Lower lobe of right lung (tissue), 2 donors: Measurements from ENCODE around the gene PLXNA2. TPM values are rescaled to one million over a fixed set of nuclear protein-coding genes. Genes with fewer than 3 reads are reported as not detected.

Experiments
- ATAC-seq, 2 donors: fragments of 200-7000 bp; cut with Tn5 transposase; one replicate each; pipeline ENCODE4 v1.9.1; 2020 to 2022; ENCODE audit warnings: mild to moderate bottlenecking in 2 of 2, moderate library complexity in 2 of 2
- DNase-seq: peaks from one replicate; pipeline ENCODE4 v3.0.0-alpha.2; 2020
- H3K27ac ChIP-seq: fragments of 200-600 bp; one replicate; pipeline ENCODE4 v1.8.0; 2022
- H3K27me3 ChIP-seq: fragments of 200-600 bp; one replicate; pipeline ENCODE4 v1.8.0; 2022; ENCODE audit warnings: low read depth
- H3K36me3 ChIP-seq: fragments of 200-600 bp; one replicate; pipeline ENCODE4 v1.8.0; 2022; ENCODE audit warnings: mild to moderate bottlenecking
- H3K4me1 ChIP-seq: fragments of 200-600 bp; one replicate; pipeline ENCODE4 v1.8.0; 2022
- H3K4me3 ChIP-seq: fragments of 200-600 bp; one replicate; pipeline ENCODE4 v1.8.0; 2022; ENCODE audit warnings: mild to moderate bottlenecking
- H3K9me3 ChIP-seq: fragments of 200-600 bp; one replicate; pipeline ENCODE4 v1.8.0; 2022
- CTCF ChIP-seq: fragments of 200-600 bp; IDR thresholded peaks from one replicate; pipeline ENCODE4 v1.8.0; 2022; ENCODE audit warnings: antibody characterized with exemption, mild to moderate bottlenecking
- intact Hi-C: fragments of 100-400 bp; cut with DNase I; formaldehyde crosslinking; loops from one replicate; pipeline ENCODE4 v1.11.0; 2022
- total RNA-seq: library from RNA; stranded (reverse); fragmentation: NEBNext Ultra II Directional; extraction: Animal tissue kit (Norgen Biotek cat#: 25700); gene quantifications from one replicate; pipeline ENCODE4 v1.2.1, GENCODE V29; 2021
- donor health status: DM: no; HTN: yes; CAD: no; lungs with severe emphysema.

The PLXNA2 gene
- total RNA-seq, 1 donor from 2014 or later = 83.9 TPM

GRCh38 chr1:207984831-207985572 is 259.2 kb downstream of the PLXNA2 start:
- no peak overlapping the region for H3K4me3 ChIP-seq
- intact Hi-C loops = no loop called here
- H3K9me3 ChIP-seq = no peaks in the 10 kb centered on the region
- H3K27me3 ChIP-seq = no peaks in the 10 kb centered on the region
- no peak overlapping the region for H3K27ac ChIP-seq
- H3K4me1 ChIP-seq = no peaks in the 10 kb centered on the region
- ATAC-seq (no peak), DNase-seq (no peak)
- TF ChIP-seq CTCF = no peak
- no peaks in the 10 kb centered on the region for H3K36me3 ChIP-seq

- ATAC-seq = no peak
- no peaks in the 10 kb centered on the region for H3K9me3 ChIP-seq
Measured at GRCh38 chr1:207983044-207983635, 261.0 kb downstream of the PLXNA2 start.

GRCh38 chr1:207981976-207982375 is 262.2 kb downstream of the PLXNA2 start:
- no peak overlapping the region for H3K27ac ChIP-seq
- peak in 1 of 2 donors; percentile 50 for ATAC-seq
- no peaks in the 10 kb centered on the region for H3K9me3 ChIP-seq
- no peak for DNase-seq
- no peak for TF ChIP-seq CTCF
- H3K4me3 ChIP-seq = no peak overlapping the region
- peaks cover 5% of the 10 kb centered on the region for H3K27me3 ChIP-seq
- intact Hi-C loops = no loop called here
- H3K4me1 ChIP-seq = no peaks in the 10 kb centered on the region
- no peaks in the 10 kb centered on the region for H3K36me3 ChIP-seq

More at GRCh38 chr1:207983044-207983635, 261.0 kb downstream of the PLXNA2 start:
- Histone ChIP-seq H3K4me1 (no peaks in the 10 kb centered on the region), H3K4me3 (no peak overlapping the region), H3K27ac (no peak overlapping the region), H3K36me3 (no peaks in the 10 kb centered on the region), H3K27me3 (peaks cover 5% of the 10 kb centered on the region)
- no peak for TF ChIP-seq CTCF
- no peak for DNase-seq
- intact Hi-C loops = no loop called here

- no peaks in the 10 kb centered on the region for H3K9me3 ChIP-seq
- no peaks in the 10 kb centered on the region for H3K36me3 ChIP-seq
- peaks cover 5% of the 10 kb centered on the region for H3K27me3 ChIP-seq
- ATAC-seq = no peak
- intact Hi-C loops = no loop called here
- no peak for DNase-seq
- TF ChIP-seq CTCF = no peak
- no peak overlapping the region for H3K27ac ChIP-seq
- no peaks in the 10 kb centered on the region for H3K4me1 ChIP-seq
- no peak overlapping the region for H3K4me3 ChIP-seq
Measured at GRCh38 chr1:207978441-207978840, 265.7 kb downstream of the PLXNA2 start.

- no peaks in the 10 kb centered on the region for H3K9me3 ChIP-seq
- intact Hi-C loops = no loop called here
- no peaks in the 10 kb centered on the region for H3K4me1 ChIP-seq
- TF ChIP-seq CTCF = no peak
- H3K27me3 ChIP-seq = peaks cover 5% of the 10 kb centered on the region
- no peaks in the 10 kb centered on the region for H3K36me3 ChIP-seq
- DNase-seq = no peak
- H3K27ac ChIP-seq = no peak overlapping the region
- no peak overlapping the region for H3K4me3 ChIP-seq
- no peak for ATAC-seq
Measured at GRCh38 chr1:207977876-207978275, 266.3 kb downstream of the PLXNA2 start.
